ENCODE measurements around the gene C7orf33.
"Not testable (repeated sequence)": the region's sequence is repeated elsewhere in the genome, so short reads cannot be mapped to it uniquely, and the experiment has no call there.

C7orf33 gene

DNA sequence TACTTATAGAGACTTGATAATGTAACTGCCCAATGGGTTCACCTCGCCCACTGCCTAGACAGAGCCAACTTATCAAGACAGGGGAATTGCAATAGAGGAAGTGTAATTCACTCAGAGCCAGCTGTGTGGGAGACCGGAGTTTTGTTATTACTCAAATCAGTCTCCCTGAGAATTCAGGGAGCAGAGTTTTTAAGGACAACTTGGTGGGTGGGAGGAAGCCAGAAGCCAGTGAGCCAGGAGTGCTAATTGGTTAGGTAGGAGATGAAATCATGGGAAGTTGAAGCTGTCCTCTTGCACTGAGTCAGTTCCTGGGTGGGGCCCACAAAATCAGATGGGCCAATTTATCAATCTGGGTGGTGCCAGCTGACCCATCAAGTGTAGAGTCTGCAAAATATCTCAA, 20.1 kb upstream of the C7orf33 start:
- Mint-ChIP-seq H3K27me3 (peaks cover 2% of the 10 kb centered on the region), H3K4me1 (peaks cover 8% of the 10 kb centered on the region), H3K27ac (no peak overlapping the region), H3K36me3 (ENCODE audit: low read depth) (no peaks in the 10 kb centered on the region), H3K4me3 (no peak overlapping the region), H3K9me3 (no peaks in the 10 kb centered on the region)
- DNase-seq (no peak), ATAC-seq (no peak)

DNA sequence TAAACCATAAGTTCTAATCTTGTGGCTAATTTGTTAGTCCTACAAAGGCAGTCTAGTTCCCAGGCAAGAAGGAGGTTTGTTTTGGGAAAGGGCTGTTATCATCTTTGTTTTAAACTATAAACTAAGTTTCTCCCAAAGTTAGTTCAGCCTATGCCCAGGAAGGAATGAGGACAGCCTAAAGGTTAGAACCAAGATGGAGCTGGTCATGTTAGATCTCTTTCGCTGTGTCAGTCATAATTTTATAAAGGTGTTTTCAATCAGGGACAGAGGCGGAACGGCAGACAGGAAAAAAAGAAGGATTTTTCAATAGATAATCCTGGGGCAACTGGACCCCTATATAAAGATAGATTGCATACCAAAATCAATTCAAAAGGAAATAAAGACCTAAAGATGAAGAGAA, 19.6 kb upstream of the C7orf33 start:
- H3K4me1 Mint-ChIP-seq; ATAC-seq; H3K4me3 Mint-ChIP-seq; H3K27me3 Mint-ChIP-seq; H3K36me3 Mint-ChIP-seq (ENCODE audit: low read depth); DNase-seq; H3K27ac Mint-ChIP-seq; H3K9me3 Mint-ChIP-seq: not testable (repeated sequence)

DNA sequence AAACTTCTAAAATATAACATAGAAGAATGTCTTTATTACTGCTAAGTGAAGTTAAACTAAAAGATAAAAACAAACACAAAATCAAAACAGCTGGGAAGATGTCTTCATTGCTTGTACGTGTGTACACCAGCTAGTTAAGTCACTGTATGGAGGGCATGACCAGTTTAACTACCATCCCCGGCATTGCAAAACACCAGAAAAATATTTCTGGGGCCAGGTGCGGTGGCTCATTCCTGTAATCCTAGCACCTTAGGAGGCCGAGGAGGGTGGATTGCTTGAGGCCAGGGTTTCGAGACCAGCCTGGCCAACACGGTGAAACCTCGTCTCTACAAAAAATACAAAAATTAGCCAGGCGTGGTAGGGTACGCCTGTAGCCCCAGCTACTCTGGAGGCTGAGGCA, 19.2 kb upstream of the C7orf33 start:
- H3K36me3 Mint-ChIP-seq (ENCODE audit: low read depth): no peaks in the 10 kb centered on the region
- peaks cover 9% of the 10 kb centered on the region for H3K4me1 Mint-ChIP-seq
- ATAC-seq (no peak), DNase-seq (no peak)
- no peak overlapping the region for H3K27ac Mint-ChIP-seq
- H3K9me3 Mint-ChIP-seq: no peaks in the 10 kb centered on the region
- H3K27me3 Mint-ChIP-seq: peaks cover 2% of the 10 kb centered on the region
- H3K4me3 Mint-ChIP-seq: no peak overlapping the region

- Mint-ChIP-seq H3K27me3 (peaks cover 2% of the 10 kb centered on the region), H3K27ac (no peak overlapping the region), H3K36me3 (ENCODE audit: low read depth) (no peaks in the 10 kb centered on the region), H3K9me3 (no peaks in the 10 kb centered on the region), H3K4me3 (no peak overlapping the region), H3K4me1 (peaks cover 9% of the 10 kb centered on the region)
- ATAC-seq (no peak), DNase-seq (no peak)
Observed at GRCh38 chr7:148572067-148572522, 18.5 kb upstream of the C7orf33 start.

DNA sequence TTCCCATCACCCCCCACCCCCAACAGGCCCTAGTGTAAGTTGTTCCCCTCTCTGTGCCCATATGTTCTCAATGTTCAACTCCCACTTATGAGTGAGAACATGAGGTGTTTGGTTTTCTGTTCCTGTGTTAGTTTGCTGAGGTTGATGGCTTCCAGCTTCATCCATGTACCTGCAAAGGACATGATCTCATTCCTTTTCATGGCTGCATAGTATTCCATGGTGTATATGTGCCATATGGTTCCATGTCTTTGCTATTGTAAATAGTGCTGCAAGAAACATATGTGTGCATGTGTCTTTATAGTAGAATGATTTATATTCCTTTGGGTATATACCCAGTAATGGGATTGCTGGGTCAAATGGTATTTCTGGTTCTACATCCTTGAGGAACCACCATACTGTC, 17.0 kb upstream of the C7orf33 start:
- not testable (repeated sequence) for H3K4me1 Mint-ChIP-seq; H3K36me3 Mint-ChIP-seq (ENCODE audit: low read depth); H3K9me3 Mint-ChIP-seq; DNase-seq; ATAC-seq; H3K4me3 Mint-ChIP-seq; H3K27ac Mint-ChIP-seq; H3K27me3 Mint-ChIP-seq

DNA sequence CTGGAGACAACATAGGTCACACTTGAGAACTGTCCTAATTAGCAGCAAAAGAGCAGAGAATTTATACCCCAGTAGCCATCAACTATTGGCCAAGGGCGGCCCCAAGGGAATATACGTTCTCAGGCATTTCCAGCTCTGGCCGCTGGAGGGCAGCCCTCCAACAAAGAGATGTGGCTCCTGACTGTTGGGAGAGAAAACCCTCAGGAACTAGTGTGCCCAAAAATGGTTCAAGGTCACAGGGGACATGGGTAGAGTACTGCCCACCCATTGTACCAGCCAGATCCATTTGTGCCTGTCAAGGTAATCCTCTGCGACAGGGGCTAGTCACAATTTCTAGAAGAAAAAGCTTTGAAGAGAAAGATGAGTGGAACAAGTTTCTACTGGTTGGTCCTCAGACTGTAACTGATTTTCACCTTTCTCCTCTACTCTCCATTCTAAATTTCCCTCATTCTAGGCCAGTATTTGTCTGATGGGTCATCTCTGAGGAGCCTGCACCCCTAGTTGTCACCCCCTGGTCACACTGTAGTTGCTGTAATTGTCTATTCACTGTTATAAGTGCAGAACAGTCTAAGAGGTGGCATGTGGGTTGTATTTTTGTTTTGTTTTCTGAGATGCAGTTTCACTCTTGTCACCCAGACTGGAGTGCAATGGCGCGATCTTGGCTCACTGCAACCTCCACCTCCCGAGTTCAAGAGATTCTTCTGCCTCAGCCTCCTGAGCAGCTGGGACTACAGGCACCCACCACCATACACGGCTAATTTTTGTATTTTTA, 14.7 kb upstream of the C7orf33 start:
- Mint-ChIP-seq H3K4me1 (peaks cover 10% of the 10 kb centered on the region), H3K27me3 (no peaks in the 10 kb centered on the region), H3K27ac (no peak overlapping the region), H3K36me3 (ENCODE audit: low read depth) (no peaks in the 10 kb centered on the region), H3K4me3 (no peak overlapping the region), H3K9me3 (no peaks in the 10 kb centered on the region)
- DNase-seq (peak; percentile 74), ATAC-seq (peak; percentile 72)

GRCh38 chr7:148579366-148579765, 11.2 kb upstream of the C7orf33 start:
- Mint-ChIP-seq H3K27ac (peak overlapping the region; percentile 7), H3K4me3 (no peak overlapping the region), H3K27me3 (no peaks in the 10 kb centered on the region), H3K9me3 (no peaks in the 10 kb centered on the region), H3K36me3 (ENCODE audit: low read depth) (no peaks in the 10 kb centered on the region), H3K4me1 (peaks cover 19% of the 10 kb centered on the region)
- ATAC-seq (no peak), DNase-seq (no peak)

DNA sequence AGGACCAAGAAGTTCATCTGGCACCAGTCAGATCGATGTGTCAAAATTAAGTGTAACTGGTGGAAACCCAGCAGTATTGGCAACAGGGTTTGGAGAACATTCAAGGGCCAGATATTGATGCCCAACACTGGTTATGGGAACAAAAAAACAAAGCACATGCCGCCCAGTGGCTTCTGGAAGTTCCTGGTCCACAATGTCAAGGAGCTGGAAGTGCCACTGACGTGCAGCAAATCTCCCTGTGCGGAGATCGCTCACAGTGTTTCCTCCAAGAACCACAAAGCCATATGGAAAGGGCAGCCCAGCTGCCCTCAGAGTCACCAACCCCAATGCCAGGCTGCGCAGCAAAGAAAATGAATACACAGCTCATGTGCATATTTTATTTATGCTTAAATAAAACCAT, 10.1 kb upstream of the C7orf33 start:
- Mint-ChIP-seq H3K27me3 (no peaks in the 10 kb centered on the region), H3K27ac (no peak overlapping the region)
- ATAC-seq: no peak

GRCh38 chr7:148581624-148582023, 8.9 kb upstream of the C7orf33 start:
- H3K27ac Mint-ChIP-seq: peak overlapping the region; percentile 72
- no peaks in the 10 kb centered on the region for H3K36me3 Mint-ChIP-seq (ENCODE audit: low read depth)

More for the DNA sequence above, 10.1 kb upstream of the C7orf33 start:
- Mint-ChIP-seq H3K9me3 (no peaks in the 10 kb centered on the region), H3K4me1 (peaks cover 26% of the 10 kb centered on the region), H3K36me3 (ENCODE audit: low read depth) (no peaks in the 10 kb centered on the region), H3K4me3 (no peak overlapping the region)
- no peak for DNase-seq

GRCh38 chr7:148584154-148584827, 6.3 kb upstream of the C7orf33 start:
- H3K4me3 Mint-ChIP-seq: no peak overlapping the region
- H3K36me3 Mint-ChIP-seq (ENCODE audit: low read depth): no peaks in the 10 kb centered on the region
- peaks cover 21% of the 10 kb centered on the region for H3K4me1 Mint-ChIP-seq
- DNase-seq (no peak), ATAC-seq (peak; percentile 92)
- peak overlapping the region; percentile 28 for H3K27ac Mint-ChIP-seq
- no peaks in the 10 kb centered on the region for H3K27me3 Mint-ChIP-seq
- H3K9me3 Mint-ChIP-seq: no peaks in the 10 kb centered on the region

More at GRCh38 chr7:148581624-148582023, 8.9 kb upstream of the C7orf33 start:
- Mint-ChIP-seq H3K4me3 (no peak overlapping the region), H3K27me3 (no peaks in the 10 kb centered on the region), H3K9me3 (no peaks in the 10 kb centered on the region), H3K4me1 (peaks cover 24% of the 10 kb centered on the region)
- no peak for DNase-seq
- ATAC-seq: no peak

GRCh38 chr7:148585399-148585798, 5.2 kb upstream of the C7orf33 start:
- DNase-seq (no peak), ATAC-seq (no peak)
- Mint-ChIP-seq H3K4me3 (no peak overlapping the region), H3K27me3 (no peaks in the 10 kb centered on the region), H3K27ac (no peak overlapping the region), H3K4me1 (peaks cover 17% of the 10 kb centered on the region), H3K36me3 (ENCODE audit: low read depth) (no peaks in the 10 kb centered on the region), H3K9me3 (no peaks in the 10 kb centered on the region)

DNA sequence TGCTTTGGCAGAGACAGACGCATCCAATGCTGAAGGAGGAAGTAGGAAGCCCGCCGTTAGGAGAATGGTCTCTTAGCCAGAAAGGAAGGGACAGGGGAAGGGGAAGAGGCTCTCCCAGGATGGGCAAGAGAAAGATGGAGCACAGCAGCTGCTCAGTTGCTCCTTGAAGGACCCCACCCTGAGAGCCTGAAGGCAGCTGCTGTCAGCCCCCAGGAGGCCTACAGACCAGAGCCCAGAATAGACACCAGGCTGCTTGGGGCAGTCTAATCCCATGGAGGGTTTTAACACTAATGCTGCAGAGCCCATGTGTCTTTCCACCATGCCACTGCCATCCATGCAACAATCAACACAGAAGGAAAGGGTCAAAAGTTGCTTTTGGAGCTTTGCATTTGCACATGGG, 3.5 kb upstream of the C7orf33 start:
- Mint-ChIP-seq H3K27me3 (peaks cover 4% of the 10 kb centered on the region), H3K4me3 (no peak overlapping the region), H3K36me3 (ENCODE audit: low read depth) (no peaks in the 10 kb centered on the region), H3K27ac (no peak overlapping the region), H3K9me3 (no peaks in the 10 kb centered on the region), H3K4me1 (peaks cover 17% of the 10 kb centered on the region)
- ATAC-seq (no peak), DNase-seq (no peak)

DNA sequence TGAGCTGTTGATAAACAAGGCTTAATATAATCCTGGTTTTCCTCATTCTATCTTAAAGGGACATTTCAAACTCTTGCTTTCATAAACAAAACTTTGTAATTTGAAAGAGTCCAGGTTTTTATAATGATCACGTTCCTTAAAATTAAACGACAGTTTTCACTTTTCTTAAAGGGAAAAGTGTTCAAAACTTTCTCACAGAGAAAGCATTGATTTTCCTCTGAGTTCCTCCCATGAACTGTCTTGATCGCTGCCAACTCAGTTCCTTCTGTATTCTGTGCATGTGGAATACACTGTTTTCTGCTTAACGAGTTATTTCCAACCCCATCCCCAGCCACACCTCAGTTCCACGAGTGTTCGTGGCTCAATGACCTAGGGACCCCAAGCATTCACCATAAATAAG, 2.4 kb upstream of the C7orf33 start:
- H3K36me3 Mint-ChIP-seq (ENCODE audit: low read depth): no peaks in the 10 kb centered on the region
- peaks cover 6% of the 10 kb centered on the region for H3K27me3 Mint-ChIP-seq
- DNase-seq (no peak), ATAC-seq (no peak)
- H3K4me1 Mint-ChIP-seq: peaks cover 15% of the 10 kb centered on the region
- H3K4me3 Mint-ChIP-seq: no peak overlapping the region
- H3K27ac Mint-ChIP-seq: no peak overlapping the region
- H3K9me3 Mint-ChIP-seq: no peaks in the 10 kb centered on the region

- no peak overlapping the region for H3K4me3 Mint-ChIP-seq
- no peaks in the 10 kb centered on the region for H3K9me3 Mint-ChIP-seq
- DNase-seq (no peak), ATAC-seq (no peak)
- peaks cover 6% of the 10 kb centered on the region for H3K27me3 Mint-ChIP-seq
- no peaks in the 10 kb centered on the region for H3K36me3 Mint-ChIP-seq (ENCODE audit: low read depth)
- H3K4me1 Mint-ChIP-seq: peaks cover 12% of the 10 kb centered on the region
- no peak overlapping the region for H3K27ac Mint-ChIP-seq
Observed at GRCh38 chr7:148588670-148589131, 1.9 kb upstream of the C7orf33 start.

DNA sequence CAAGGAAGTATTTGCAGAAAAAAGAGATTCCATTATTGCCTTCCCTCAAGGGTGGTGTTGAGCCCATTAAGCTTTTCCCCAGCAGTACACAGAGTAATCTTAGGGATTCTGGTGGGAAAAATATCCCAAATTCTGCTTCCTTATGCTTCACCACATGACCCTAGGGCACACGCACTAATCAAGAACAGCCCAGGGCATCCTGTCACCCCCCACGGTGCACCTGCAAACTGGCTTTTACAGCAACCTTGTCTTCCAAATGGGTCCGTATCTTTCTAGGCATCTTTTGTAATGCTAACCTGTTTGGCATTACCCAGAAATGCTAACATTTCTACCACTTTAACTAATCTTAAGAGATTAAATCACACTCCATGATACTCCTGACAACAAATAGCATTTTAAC, 926 bp upstream of the C7orf33 start:
- ATAC-seq: no peak
- no peaks in the 10 kb centered on the region for H3K9me3 Mint-ChIP-seq
- no peak overlapping the region for H3K4me3 Mint-ChIP-seq

More for the DNA sequence above, 926 bp upstream of the C7orf33 start:
- H3K27me3 Mint-ChIP-seq: peaks cover 8% of the 10 kb centered on the region
- H3K27ac Mint-ChIP-seq: no peak overlapping the region
- no peak for DNase-seq
- peaks cover 5% of the 10 kb centered on the region for H3K4me1 Mint-ChIP-seq
- H3K36me3 Mint-ChIP-seq (ENCODE audit: low read depth): no peaks in the 10 kb centered on the region
